ENCODE data around the gene BAIAP3.

BAIAP3 gene

DNA sequence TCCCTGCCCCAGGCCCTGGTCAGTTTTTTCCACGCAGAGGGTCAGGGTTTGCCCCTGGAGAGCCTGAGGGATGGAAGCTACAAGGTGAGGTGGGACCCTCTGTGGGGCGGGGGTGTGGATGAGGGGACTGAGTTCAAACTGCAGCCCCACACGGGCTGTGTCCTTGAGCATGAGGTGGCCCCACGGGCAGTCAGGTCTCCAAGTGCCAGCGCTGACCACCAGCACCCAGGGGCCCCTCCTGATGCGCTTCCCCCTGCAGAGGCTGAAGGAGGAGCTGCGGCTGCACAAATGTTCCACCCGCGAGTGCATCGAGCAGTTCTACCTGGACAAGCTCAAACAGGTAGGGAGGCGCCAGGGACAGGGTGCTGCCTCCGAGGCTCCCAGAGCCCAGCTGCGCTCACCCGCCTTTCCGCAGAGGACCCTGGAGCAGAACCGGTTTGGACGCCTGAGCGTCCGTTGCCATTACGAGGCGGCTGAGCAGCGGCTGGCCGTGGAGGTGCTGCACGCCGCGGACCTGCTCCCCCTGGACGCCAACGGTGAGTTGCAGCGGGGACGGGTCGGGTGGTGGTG lies 13.9 kb downstream of the BAIAP3 start:
- peaks cover 11% of the 10 kb centered on the region for H3K4me1 ChIP-seq
- no peak for DNase-seq (ENCODE audit: low spot score in 2 of 2)
- in situ Hi-C loops (cut with MboI; ENCODE audit: low sequenced_read_pairs) = no loop called here

DNA sequence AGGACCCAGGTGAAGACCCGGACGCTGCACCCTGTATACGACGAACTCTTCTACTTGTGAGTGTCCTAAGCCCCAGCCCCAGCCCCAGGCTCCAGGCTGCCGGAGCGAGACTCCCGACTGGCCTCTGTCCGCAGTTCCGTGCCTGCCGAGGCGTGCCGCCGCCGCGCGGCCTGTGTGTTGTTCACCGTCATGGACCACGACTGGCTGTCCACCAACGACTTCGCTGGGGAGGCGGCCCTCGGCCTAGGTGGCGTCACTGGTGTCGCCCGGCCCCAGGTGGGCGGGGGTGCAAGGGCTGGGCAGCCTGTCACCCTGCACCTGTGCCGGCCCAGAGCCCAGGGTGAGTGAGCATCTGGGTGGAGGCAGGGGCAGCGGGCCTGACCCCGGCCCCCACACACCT lies 14.5 kb downstream of the BAIAP3 start:
- Histone ChIP-seq H3K4me3 (no peak overlapping the region), H3K36me3 (replicated peaks) (peaks cover 14% of the 10 kb centered on the region), H3K9me3 (no peaks in the 10 kb centered on the region), H3K4me1 (peaks cover 7% of the 10 kb centered on the region), H3K27me3 (ENCODE audit: low read depth) (no peaks in the 10 kb centered on the region)
- no peak for DNase-seq (ENCODE audit: low spot score in 2 of 2)
- in situ Hi-C loops (cut with MboI; ENCODE audit: low sequenced_read_pairs) = no loop called here

More for the DNA sequence above, 13.9 kb downstream of the BAIAP3 start:
- no peaks in the 10 kb centered on the region for H3K9me3 ChIP-seq
- H3K4me3 ChIP-seq = no peak overlapping the region
- peaks cover 14% of the 10 kb centered on the region for H3K36me3 ChIP-seq (replicated peaks)
- H3K27me3 ChIP-seq (ENCODE audit: low read depth) = no peaks in the 10 kb centered on the region

DNA sequence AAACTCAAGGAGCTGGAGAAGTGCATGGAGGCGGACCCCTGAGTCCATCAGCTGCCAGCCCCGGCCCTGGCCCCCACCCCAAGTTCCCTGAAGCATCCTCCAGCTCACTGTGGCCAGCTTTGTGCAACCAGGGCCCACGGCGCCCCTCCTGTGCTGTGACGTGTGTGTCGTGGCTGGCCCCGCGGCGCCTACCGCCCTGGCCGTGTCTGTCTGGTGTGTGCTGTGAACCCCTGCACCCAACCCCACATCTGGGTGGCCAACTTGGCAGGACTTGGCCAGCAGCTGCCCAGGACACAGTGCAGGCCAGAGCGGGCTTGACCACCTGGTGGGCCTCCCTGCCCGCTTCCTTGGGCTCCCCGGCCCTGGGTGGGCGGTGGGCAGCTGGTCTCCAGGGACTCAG lies 15.0 kb downstream of the BAIAP3 start:
- no peak for DNase-seq (ENCODE audit: low spot score in 2 of 2)
- in situ Hi-C loops (cut with MboI; ENCODE audit: low sequenced_read_pairs) = no loop called here

DNA sequence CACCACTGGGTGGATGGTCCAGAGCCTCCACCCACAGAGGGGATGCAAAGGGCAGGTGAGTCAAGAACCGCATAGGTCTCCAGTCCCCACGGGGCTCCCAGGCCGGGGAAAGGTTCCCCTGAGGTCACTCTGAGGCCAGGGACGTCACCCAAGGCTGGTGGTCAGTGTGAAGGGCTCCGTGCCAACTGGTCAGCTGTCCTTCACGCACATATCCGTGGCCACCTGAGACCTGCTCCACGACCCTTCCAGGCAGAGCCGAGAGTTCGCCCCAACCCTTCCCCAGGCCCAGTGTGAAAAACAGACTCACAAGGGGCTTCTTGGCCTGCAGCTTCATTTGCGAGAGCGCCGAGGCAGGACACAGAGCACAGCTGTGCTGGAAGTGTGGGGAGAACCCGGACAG lies 15.5 kb downstream of the BAIAP3 start:
- Histone ChIP-seq H3K27me3 (ENCODE audit: low read depth) (no peaks in the 10 kb centered on the region), H3K4me1 (peaks cover 4% of the 10 kb centered on the region; the same call in 1 of the 2 replicates), H3K36me3 (replicated peaks) (peaks cover 14% of the 10 kb centered on the region), H3K4me3 (no peak overlapping the region), H3K9me3 (no peaks in the 10 kb centered on the region)
- DNase-seq (ENCODE audit: low spot score in 2 of 2) = no peak
- in situ Hi-C loops (cut with MboI; ENCODE audit: low sequenced_read_pairs) = no loop called here

More for the DNA sequence above, 15.0 kb downstream of the BAIAP3 start:
- no peaks in the 10 kb centered on the region for H3K27me3 ChIP-seq (ENCODE audit: low read depth)
- no peaks in the 10 kb centered on the region for H3K9me3 ChIP-seq
- peaks cover 5% of the 10 kb centered on the region for H3K4me1 ChIP-seq
- H3K36me3 ChIP-seq (replicated peaks) = peaks cover 14% of the 10 kb centered on the region
- H3K4me3 ChIP-seq = no peak overlapping the region

DNA sequence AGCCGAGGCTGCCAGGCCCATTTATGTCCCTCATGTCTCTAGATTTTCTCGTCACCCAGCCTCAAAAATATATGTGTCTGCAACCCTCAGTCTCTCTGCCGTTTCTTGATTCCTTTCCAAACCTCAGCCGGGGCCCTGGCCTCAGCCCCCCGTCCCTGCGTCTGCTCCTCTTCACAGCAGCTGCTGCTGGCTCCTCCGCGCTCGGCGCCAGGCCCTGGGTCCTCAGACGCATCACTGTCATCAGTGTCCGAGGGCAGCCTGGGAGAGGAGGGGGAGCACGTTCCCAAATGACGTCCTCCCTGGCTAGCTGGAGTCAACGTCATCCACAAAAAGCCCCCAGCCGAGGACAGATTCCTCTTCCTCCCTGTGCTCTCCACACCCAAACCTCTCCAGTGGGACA lies 15.9 kb downstream of the BAIAP3 start:
- no peak overlapping the region for H3K4me3 ChIP-seq
- peaks cover 14% of the 10 kb centered on the region for H3K36me3 ChIP-seq (replicated peaks)
- peaks cover 4% of the 10 kb centered on the region; the same call in 1 of the 2 replicates for H3K4me1 ChIP-seq
- no peaks in the 10 kb centered on the region for H3K27me3 ChIP-seq (ENCODE audit: low read depth)
- in situ Hi-C loops (cut with MboI; ENCODE audit: low sequenced_read_pairs) = no loop called here
- H3K9me3 ChIP-seq = no peaks in the 10 kb centered on the region
- no peak for DNase-seq (ENCODE audit: low spot score in 2 of 2)

DNA sequence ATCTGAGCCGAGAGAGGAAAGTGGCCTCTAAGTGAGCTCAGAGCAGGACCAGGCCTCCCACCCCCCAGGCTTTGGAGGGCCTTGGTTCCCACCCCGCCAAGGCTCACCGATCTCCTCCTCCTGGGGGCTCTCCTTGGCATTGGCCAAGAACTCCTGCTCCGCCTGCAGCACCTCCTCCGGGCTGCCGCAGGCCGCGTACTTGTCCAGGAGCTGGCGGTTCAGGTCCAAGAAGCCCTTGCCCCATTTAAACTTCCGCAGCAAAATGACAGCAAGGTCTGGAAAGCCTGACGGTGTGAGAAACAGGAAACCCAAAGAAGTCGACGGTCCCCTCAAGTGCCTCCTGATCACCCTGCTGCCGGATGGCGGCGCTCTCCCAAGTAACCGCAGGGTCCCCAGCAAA lies 16.5 kb downstream of the BAIAP3 start:
- in situ Hi-C loops (cut with MboI; ENCODE audit: low sequenced_read_pairs) = no loop called here
- no peak for DNase-seq (ENCODE audit: low spot score in 2 of 2)
- no peaks in the 10 kb centered on the region for H3K27me3 ChIP-seq (ENCODE audit: low read depth)
- H3K9me3 ChIP-seq = no peaks in the 10 kb centered on the region
- H3K36me3 ChIP-seq (replicated peaks) = peaks cover 14% of the 10 kb centered on the region
- no peak overlapping the region for H3K4me3 ChIP-seq
- H3K4me1 ChIP-seq = peaks cover 4% of the 10 kb centered on the region; the same call in 1 of the 2 replicates

DNA sequence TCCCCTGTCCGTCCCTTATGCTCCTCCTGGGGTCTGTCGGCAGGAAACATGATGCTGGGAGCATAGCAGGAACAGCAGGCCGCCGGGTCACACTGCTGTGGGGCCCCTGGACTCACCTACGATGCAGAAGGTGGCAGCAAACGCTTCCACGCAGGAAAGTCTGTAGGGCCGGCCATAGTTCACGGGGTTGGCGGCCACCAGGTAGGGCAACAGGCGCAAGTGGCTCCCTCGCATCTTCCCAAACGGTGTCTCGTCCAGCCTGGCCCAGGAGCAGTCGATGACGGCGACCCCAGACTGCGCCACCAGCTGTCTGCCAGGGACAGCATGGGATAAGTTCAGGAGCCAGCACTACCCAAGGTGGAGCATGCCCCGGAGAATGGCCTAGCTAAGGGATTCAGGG lies 17.2 kb downstream of the BAIAP3 start:
- Histone ChIP-seq H3K4me1 (peaks cover 4% of the 10 kb centered on the region; the same call in 1 of the 2 replicates), H3K9me3 (no peaks in the 10 kb centered on the region), H3K27me3 (ENCODE audit: low read depth) (no peaks in the 10 kb centered on the region), H3K4me3 (peak overlapping the region; percentile 64), H3K36me3 (replicated peaks) (peaks cover 14% of the 10 kb centered on the region)
- DNase-seq (ENCODE audit: low spot score in 2 of 2) = no peak
- in situ Hi-C loops (cut with MboI; ENCODE audit: low sequenced_read_pairs) = no loop called here

DNA sequence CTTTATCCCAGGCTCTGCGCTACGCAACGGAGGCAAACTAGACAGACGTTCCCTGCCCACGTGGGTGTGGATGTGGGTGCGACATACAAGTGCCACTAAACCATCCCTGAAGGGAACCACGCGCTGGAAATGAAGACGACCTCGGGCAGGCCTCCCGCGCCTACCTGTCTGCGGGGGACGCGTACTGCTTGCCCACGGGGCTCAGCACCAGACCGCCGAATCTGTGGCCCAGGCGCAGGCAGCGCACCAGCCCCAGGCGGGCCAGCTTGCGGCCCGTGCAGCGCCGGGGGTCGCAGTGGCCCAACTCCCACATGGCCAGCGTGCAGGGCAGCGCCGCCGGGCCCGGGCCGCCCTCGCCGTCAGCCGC lies 17.8 kb downstream of the BAIAP3 start:
- DNase-seq (ENCODE audit: low spot score in 2 of 2) = no peak
- Histone ChIP-seq H3K4me1 (peaks cover 4% of the 10 kb centered on the region; the same call in 1 of the 2 replicates), H3K9me3 (no peaks in the 10 kb centered on the region), H3K36me3 (replicated peaks) (peaks cover 14% of the 10 kb centered on the region), H3K27me3 (ENCODE audit: low read depth) (no peaks in the 10 kb centered on the region), H3K4me3 (peak overlapping the region; percentile 64)
- in situ Hi-C loops (cut with MboI; ENCODE audit: low sequenced_read_pairs) = no loop called here

DNA sequence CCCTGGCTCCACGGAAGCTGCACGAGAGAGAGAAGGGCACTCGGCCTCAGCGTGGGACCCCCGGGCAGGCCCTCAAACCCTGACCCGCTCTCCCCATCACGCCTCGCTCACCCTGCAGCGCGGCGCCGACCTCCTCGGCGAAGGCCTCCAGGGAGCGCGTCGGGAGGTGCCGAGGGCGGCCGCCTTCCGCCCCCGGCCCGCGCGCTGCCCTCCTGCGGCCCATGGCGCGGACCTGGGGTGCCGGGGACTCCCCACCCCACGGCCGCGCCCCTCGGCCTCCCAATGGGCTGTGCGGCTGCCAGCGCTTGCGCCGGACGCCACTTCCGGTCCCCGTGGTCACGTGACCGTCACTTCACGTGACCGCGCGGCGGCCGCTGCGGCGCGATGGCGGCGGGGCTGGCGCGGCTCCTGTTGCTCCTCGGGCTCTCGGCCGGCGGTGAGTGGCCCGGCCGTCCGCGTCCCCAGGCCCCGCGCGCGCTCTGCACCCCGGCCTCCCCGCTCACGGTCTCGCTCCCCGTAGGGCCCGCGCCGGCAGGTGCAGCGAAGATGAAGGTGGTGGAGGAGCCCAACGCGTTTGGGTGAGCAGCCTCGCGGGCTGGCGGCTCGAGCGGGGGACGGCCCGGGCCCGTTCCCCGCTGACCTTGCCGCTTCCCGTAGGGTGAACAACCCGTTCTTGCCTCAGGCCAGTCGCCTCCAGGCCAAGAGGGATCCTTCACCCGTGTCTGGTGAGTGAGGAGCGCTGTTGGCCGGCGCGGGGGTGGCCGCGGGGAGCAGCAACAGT lies 18.3 kb downstream of the BAIAP3 start, which contains the start of the genes GNPTG and TSR3:
Gene GNPTG, plus strand, starts transcription at position 350 of the 781 bp plus-strand sequence. Its CDS starts 35 bp downstream, at position 385.
Gene TSR3, minus strand, starts transcription at position 297 of the 781 bp plus-strand sequence. Its CDS starts 74 bp downstream, at position 223.
- Histone ChIP-seq H3K36me3 (replicated peaks) (peaks cover 14% of the 10 kb centered on the region), H3K9me3 (no peaks in the 10 kb centered on the region), H3K4me3 (peak within 1 kb of the TSS; percentile 64), H3K4me1 (peaks cover 4% of the 10 kb centered on the region; the same call in 1 of the 2 replicates), H3K27me3 (ENCODE audit: low read depth) (no peaks in the 10 kb centered on the region)
- peak; percentile 49 to 83 for DNase-seq (ENCODE audit: low spot score in 2 of 2)
- in situ Hi-C loops (cut with MboI; ENCODE audit: low sequenced_read_pairs) = no loop called here

DNA sequence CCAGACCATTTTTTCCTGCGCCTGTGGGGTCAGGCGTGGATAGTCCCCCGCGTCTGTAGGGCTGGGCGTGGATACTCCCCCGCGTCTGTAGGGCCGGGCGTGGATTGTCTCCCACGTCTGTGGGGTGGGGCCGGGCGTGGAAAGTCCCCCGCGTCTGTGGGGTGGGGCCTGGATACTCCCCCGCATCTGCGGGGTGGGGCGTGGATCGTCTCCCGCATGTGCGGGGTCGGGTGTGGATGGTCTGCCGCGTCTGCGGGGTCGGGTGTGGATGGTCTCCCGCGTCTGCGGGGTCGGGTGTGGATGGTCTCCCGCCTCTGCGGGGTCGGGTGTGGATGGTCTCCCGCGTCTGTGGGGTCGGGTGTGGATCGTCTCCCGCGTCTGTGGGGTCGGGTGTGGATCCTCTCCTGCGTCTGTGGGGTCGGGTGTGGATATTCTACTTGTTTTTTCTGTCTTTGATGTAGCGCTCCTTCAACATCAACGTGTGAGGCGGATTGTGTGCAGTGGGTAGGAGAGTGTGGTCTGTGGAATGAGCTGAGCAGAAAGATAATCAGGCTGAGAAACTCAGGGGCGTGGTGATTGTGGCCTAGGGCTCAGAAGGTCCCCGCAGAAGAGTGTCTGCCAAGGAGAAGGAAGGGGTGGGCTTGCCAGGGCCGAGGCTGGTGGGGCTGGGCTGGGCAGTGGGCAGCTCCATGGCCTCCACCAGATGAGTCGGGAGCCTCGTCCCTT lies 21.5 kb downstream of the BAIAP3 start:
- no peak for DNase-seq (ENCODE audit: low spot score in 2 of 2)
- peaks cover 4% of the 10 kb centered on the region; the same call in 1 of the 2 replicates for H3K4me1 ChIP-seq
- no peaks in the 10 kb centered on the region; the same call in none of the 2 replicates for H3K36me3 ChIP-seq (replicated peaks)
- H3K9me3 ChIP-seq = no peaks in the 10 kb centered on the region
- no peak overlapping the region for H3K4me3 ChIP-seq
- no peaks in the 10 kb centered on the region for H3K27me3 ChIP-seq (ENCODE audit: low read depth)
- in situ Hi-C loops (cut with MboI; ENCODE audit: low sequenced_read_pairs) = no loop called here

DNA sequence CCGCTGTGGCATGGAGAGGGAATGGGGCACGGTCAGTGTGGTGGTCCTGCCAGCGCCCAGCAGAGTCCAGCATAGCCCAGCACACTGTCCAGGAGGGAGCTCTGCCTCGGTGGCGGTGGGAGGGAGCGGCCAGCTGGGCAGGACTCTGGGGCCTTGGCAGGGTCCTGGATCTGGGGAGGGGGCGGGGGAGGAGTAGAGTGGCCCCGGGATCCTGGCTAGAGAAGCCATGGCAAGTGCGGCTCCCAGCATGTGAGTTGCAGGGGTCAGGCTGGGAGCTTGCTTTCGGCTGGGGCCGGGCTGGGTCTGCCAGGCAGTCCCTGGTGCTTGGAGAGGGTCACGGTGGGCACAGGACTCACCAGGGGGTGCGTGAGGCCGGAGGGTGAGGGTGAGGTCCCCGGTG lies 22.1 kb downstream of the BAIAP3 start:
- in situ Hi-C loops (cut with MboI; ENCODE audit: low sequenced_read_pairs) = no loop called here
- Histone ChIP-seq H3K36me3 (replicated peaks) (peaks cover 2% of the 10 kb centered on the region), H3K27me3 (ENCODE audit: low read depth) (no peaks in the 10 kb centered on the region), H3K9me3 (no peaks in the 10 kb centered on the region), H3K4me3 (no peak overlapping the region), H3K4me1 (peaks cover 4% of the 10 kb centered on the region; the same call in 1 of the 2 replicates)
- DNase-seq (ENCODE audit: low spot score in 2 of 2) = no peak

DNA sequence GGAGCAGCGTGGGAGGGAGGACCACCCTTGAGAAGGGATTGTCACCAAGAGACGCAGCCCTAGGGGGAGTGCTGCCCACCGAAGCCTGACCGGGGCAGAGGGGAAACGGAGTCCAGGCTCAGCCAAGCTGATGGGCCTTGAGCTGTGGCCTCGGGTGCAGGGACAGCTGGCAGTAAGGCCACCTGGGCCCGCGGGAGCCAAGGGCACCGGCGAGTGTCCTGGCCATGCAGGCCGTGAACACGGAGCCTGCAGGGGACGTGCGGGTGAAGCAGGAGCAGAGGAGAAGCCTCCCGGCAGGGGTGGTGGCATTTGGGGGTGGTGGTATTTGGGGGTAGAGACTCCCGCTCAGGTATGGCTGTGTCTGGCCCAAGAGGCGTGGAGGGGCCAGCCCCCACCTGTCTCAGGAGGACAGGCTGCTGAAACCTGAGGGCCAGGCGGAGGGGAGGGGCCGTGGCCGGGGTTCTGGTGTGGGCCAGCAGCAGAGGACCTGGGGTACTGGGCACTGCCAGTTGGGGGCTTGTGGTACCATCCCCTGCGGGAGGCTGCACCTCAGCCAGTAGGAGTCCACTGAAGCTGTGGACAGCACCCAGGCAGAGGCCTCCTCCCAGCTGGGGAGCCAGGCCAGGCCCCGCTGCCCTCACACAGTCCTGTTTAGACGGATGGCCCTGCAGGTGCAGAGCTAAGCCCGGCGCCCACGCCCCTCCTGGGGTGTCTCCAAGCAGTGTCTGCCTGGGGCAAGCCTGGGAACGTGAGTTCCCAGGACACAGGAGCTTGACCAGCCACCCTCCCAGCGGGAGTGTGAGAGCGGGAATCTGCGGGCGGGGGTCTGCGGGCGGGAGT lies 22.8 kb downstream of the BAIAP3 start:
- no peak overlapping the region for H3K4me3 ChIP-seq
- in situ Hi-C loops (cut with MboI; ENCODE audit: low sequenced_read_pairs) = no loop called here
- no peaks in the 10 kb centered on the region for H3K9me3 ChIP-seq

DNA sequence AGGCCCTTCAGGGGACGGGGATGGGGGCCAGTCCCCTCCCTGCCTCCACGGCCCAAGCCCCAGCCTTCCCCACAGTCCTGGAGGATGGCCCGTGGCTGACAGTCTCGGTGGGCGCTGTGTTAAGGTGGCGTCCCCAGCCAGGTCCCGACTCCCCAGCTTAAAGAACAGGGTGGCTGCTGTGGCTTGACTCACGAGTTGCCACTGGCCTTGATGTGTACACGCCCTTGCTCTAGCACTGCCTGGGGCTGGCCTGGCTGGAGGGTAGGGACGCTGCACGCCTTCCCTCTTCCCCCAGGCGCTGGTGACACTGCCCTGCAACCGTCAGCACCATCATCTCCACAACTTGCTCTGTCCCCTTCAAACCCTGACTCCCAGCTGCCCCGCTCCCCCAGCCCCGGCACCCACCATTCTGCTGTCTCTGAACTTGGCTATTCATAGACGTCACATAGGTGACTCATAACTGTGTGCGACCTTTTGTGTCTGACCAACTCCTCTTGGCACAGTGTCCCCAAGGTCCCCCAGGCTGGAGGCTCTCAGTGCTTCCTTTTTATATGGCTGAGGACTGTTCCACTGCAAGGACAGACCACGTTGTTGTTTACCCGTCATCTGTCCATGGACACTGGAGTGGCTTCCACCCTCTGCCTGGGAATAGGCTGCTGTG lies 24.6 kb downstream of the BAIAP3 start:
- no peaks in the 10 kb centered on the region for H3K9me3 ChIP-seq
- H3K4me1 ChIP-seq = no peaks in the 10 kb centered on the region
- in situ Hi-C loops (cut with MboI; ENCODE audit: low sequenced_read_pairs) = no loop called here
- no peak overlapping the region for H3K4me3 ChIP-seq
- no peak for DNase-seq (ENCODE audit: low spot score in 2 of 2)
- H3K27me3 ChIP-seq (ENCODE audit: low read depth) = no peaks in the 10 kb centered on the region
- H3K36me3 ChIP-seq (replicated peaks) = peaks cover 24% of the 10 kb centered on the region

More for the DNA sequence above, 22.8 kb downstream of the BAIAP3 start:
- no peaks in the 10 kb centered on the region for H3K4me1 ChIP-seq
- no peak for DNase-seq (ENCODE audit: low spot score in 2 of 2)
- H3K27me3 ChIP-seq (ENCODE audit: low read depth) = no peaks in the 10 kb centered on the region
- peaks cover 9% of the 10 kb centered on the region for H3K36me3 ChIP-seq (replicated peaks)
